Measurements from ENCODE around the gene TECPR1. TPM values are rescaled to one million over a fixed set of nuclear protein-coding genes. Genes with fewer than 3 reads are reported as not detected.

TECPR1 gene
- total RNA-seq (ENCODE audit: low replicate concordance) = 10.8 and 27.8 TPM in 2 replicates

- Mint-ChIP-seq H3K36me3 (peaks cover 3% of the 10 kb centered on the region), H3K4me1 (peaks cover 23% of the 10 kb centered on the region), H3K27me3 (ENCODE audit: insufficient read depth, low read depth) (peaks cover 3% of the 10 kb centered on the region), H3K27ac (no peak within 1 kb of the TSS), H3K4me3 (peak within 1 kb of the TSS; percentile 97), H3K9me3 (no peaks in the 10 kb centered on the region)
- H3K4me2 ChIP-seq = peak within 1 kb of the TSS; percentile 88
- peak; percentile 96 for DNase-seq (ENCODE audit: low spot score)
- H3K36me3 ChIP-seq = no peaks in the 10 kb centered on the region
- H3K4me3 ChIP-seq = peak within 1 kb of the TSS; percentile 93
- no peaks in the 10 kb centered on the region for H3K9me3 ChIP-seq (ENCODE audit: low read depth)
- peaks cover 8% of the 10 kb centered on the region for H3F3A ChIP-seq (ENCODE audit: low read depth)
- TF ChIP-seq EZH2phosphoT487 (IDR thresholded peaks at IDR 0.05) = no peak
- TF ChIP-seq CTCF (IDR thresholded peaks at IDR 0.05) = no peak
- TF ChIP-seq EZH2 (IDR thresholded peaks at IDR 0.05) = no peak
- peaks cover 8% of the 10 kb centered on the region for H4K20me1 ChIP-seq (ENCODE audit: low read depth)
- no peaks in the 10 kb centered on the region for H3K27me3 ChIP-seq
- H3K4me1 ChIP-seq = peaks cover 15% of the 10 kb centered on the region
- no peak within 1 kb of the TSS for H3K27ac ChIP-seq
- H2AFZ ChIP-seq (replicated peaks) = peak within 1 kb of the TSS; percentile 91
- H3K9ac ChIP-seq = peak within 1 kb of the TSS; percentile 70
- H3K79me2 ChIP-seq (ENCODE audit: low read depth) = peaks cover 17% of the 10 kb centered on the region
Observed at GRCh38 chr7:98251601-98252424, at the start of gene TECPR1. Gene TECPR1 (minus strand): TSS chr7:98252232. CDS start chr7:98246146, 6,086 bp downstream.

- Histone ChIP-seq H2AFZ (replicated peaks) (no peak overlapping the region), H4K20me1 (ENCODE audit: low read depth) (peaks cover 4% of the 10 kb centered on the region), H3K9me3 (ENCODE audit: low read depth) (no peaks in the 10 kb centered on the region), H3K27ac (no peak overlapping the region), H3F3A (ENCODE audit: low read depth) (no peaks in the 10 kb centered on the region), H3K36me3 (no peaks in the 10 kb centered on the region), H3K4me1 (peaks cover 6% of the 10 kb centered on the region), H3K4me3 (no peak overlapping the region), H3K27me3 (no peaks in the 10 kb centered on the region), H3K79me2 (ENCODE audit: low read depth) (no peaks in the 10 kb centered on the region), H3K4me2 (no peak overlapping the region), H3K9ac (no peak overlapping the region)
- H3K4me1 Mint-ChIP-seq = peaks cover 8% of the 10 kb centered on the region
- no peak for DNase-seq (ENCODE audit: low spot score)
- no peak for TF ChIP-seq EZH2phosphoT487 (IDR thresholded peaks at IDR 0.05)
- TF ChIP-seq CTCF (IDR thresholded peaks at IDR 0.05) = no peak
- TF ChIP-seq EZH2 (IDR thresholded peaks at IDR 0.05) = no peak
- H3K4me3 Mint-ChIP-seq = peak overlapping the region; percentile 59
- H3K9me3 Mint-ChIP-seq = no peaks in the 10 kb centered on the region
- H3K27ac Mint-ChIP-seq = peak overlapping the region; percentile 87
- H3K36me3 Mint-ChIP-seq = peaks cover 5% of the 10 kb centered on the region
- peaks cover 4% of the 10 kb centered on the region for H3K27me3 Mint-ChIP-seq (ENCODE audit: insufficient read depth, low read depth)
Observed at GRCh38 chr7:98300595-98301372, 48.8 kb upstream of the TECPR1 start.

GRCh38 chr7:98297626-98298286, 45.7 kb upstream of the TECPR1 start:
- H3K9me3 ChIP-seq (ENCODE audit: low read depth) = no peaks in the 10 kb centered on the region
- Mint-ChIP-seq H3K9me3 (no peaks in the 10 kb centered on the region), H3K27ac (no peak overlapping the region), H3K4me1 (peaks cover 7% of the 10 kb centered on the region), H3K36me3 (peaks cover 2% of the 10 kb centered on the region), H3K27me3 (ENCODE audit: insufficient read depth, low read depth) (peaks cover 4% of the 10 kb centered on the region), H3K4me3 (no peak overlapping the region)
- H3K4me3 ChIP-seq = no peak overlapping the region
- H3K4me1 ChIP-seq = peaks cover 6% of the 10 kb centered on the region
- peaks cover 18% of the 10 kb centered on the region for H4K20me1 ChIP-seq (ENCODE audit: low read depth)
- TF ChIP-seq EZH2phosphoT487 (IDR thresholded peaks at IDR 0.05) (no peak), EZH2 (IDR thresholded peaks at IDR 0.05) (no peak), CTCF (IDR thresholded peaks at IDR 0.05) (no peak)
- no peak for DNase-seq (ENCODE audit: low spot score)
- peaks cover 11% of the 10 kb centered on the region for H3F3A ChIP-seq (ENCODE audit: low read depth)
- no peak overlapping the region for H3K4me2 ChIP-seq
- H3K79me2 ChIP-seq (ENCODE audit: low read depth) = no peaks in the 10 kb centered on the region
- H3K27me3 ChIP-seq = no peaks in the 10 kb centered on the region
- no peaks in the 10 kb centered on the region for H3K36me3 ChIP-seq
- H3K9ac ChIP-seq = no peak overlapping the region
- H2AFZ ChIP-seq (replicated peaks) = no peak overlapping the region
- H3K27ac ChIP-seq = no peak overlapping the region

Data from neural progenitor cell (in vitro differentiated cells).